Trophoblast cell (in vitro differentiated cells and primary cell): ENCODE results near the gene SLC30A7.

Experiments used
- DNase-seq, 2 donors: peaks; one replicate each; pipeline ENCODE4 v3.0.0-alpha.2; 2016
- H2AFZ ChIP-seq: 2 replicates; pipeline ENCODE4 v1.6.1; 2013; ENCODE audit warnings: low read length, moderate library complexity, mild to moderate bottlenecking; ENCODE audit not compliant: insufficient read depth, poor library complexity
- H2AK5ac ChIP-seq: 2 replicates; pipeline ENCODE4 v1.6.1; 2013; ENCODE audit warnings: mild to moderate bottlenecking, low read length
- H2BK120ac ChIP-seq: 2 replicates; pipeline ENCODE4 v1.6.1; 2013; ENCODE audit warnings: low read length, mild to moderate bottlenecking, moderate library complexity; ENCODE audit not compliant: insufficient read depth, poor library complexity
- H2BK12ac ChIP-seq: 2 replicates; pipeline ENCODE4 v1.6.1; 2013; ENCODE audit warnings: mild to moderate bottlenecking, low read length, moderate library complexity
- H2BK5ac ChIP-seq: 2 replicates; pipeline ENCODE4 v1.6.1; 2013; ENCODE audit warnings: low read length, low read depth, moderate library complexity, mild to moderate bottlenecking; ENCODE audit not compliant: poor library complexity
- H3K14ac ChIP-seq: 2 replicates; pipeline ENCODE4 v1.6.1; 2013; ENCODE audit warnings: mild to moderate bottlenecking, low read length
- H3K18ac ChIP-seq: 2 replicates; pipeline ENCODE4 v1.6.1; 2013; ENCODE audit warnings: mild to moderate bottlenecking, low read length
- H3K23ac ChIP-seq: 2 replicates; pipeline ENCODE4 v1.6.1; 2013; ENCODE audit warnings: low read length
- H3K27ac ChIP-seq: 2 replicates; pipeline ENCODE4 v1.5.1; 2013; ENCODE audit warnings: low read depth, mild to moderate bottlenecking, inconsistent platforms, low read length, moderate library complexity
- H3K27me3 ChIP-seq: 2 replicates; pipeline ENCODE4 v1.6.1; 2013; ENCODE audit warnings: inconsistent platforms, mild to moderate bottlenecking, low read length, moderate library complexity; ENCODE audit not compliant: insufficient read depth
- H3K36me3 ChIP-seq, 2 experiments: 1 replicate in 1 of 2; 2 replicates in 1 of 2; pipeline ENCODE4 v1.6.1; 2013; ENCODE audit warnings: low read length in 2 of 2, mild to moderate bottlenecking in 2 of 2, moderate library complexity in 1 of 2; ENCODE audit not compliant: insufficient read depth in 2 of 2, control insufficient read depth in 1 of 2
- H3K4ac ChIP-seq: 2 replicates; pipeline ENCODE4 v1.6.1; 2013; ENCODE audit warnings: low read depth, mild to moderate bottlenecking, low read length, moderate library complexity
- H3K4me1 ChIP-seq, 2 experiments: 1 replicate in 1 of 2; 2 replicates in 1 of 2; pipeline ENCODE4 v1.6.1; 2013; ENCODE audit warnings: low read length in 2 of 2, mild to moderate bottlenecking in 2 of 2, moderate library complexity in 1 of 2; ENCODE audit not compliant: insufficient read depth in 2 of 2, control insufficient read depth in 1 of 2
- H3K4me2 ChIP-seq: 2 replicates; pipeline ENCODE4 v1.6.1; 2013; ENCODE audit warnings: inconsistent platforms, mild to moderate bottlenecking, low read length, moderate library complexity
- H3K4me3 ChIP-seq: 2 replicates; pipeline ENCODE4 v1.5.1; 2013; ENCODE audit warnings: mild to moderate bottlenecking, low read depth, low read length, inconsistent platforms
- H3K79me1 ChIP-seq: one replicate; pipeline ENCODE4 v1.6.1; 2013; ENCODE audit warnings: low read length
- H3K79me2 ChIP-seq: 2 replicates; pipeline ENCODE4 v1.6.1; 2013; ENCODE audit warnings: low read length, mild to moderate bottlenecking; ENCODE audit not compliant: control insufficient read depth, insufficient read depth, poor library complexity
- H3K9ac ChIP-seq: 2 replicates; pipeline ENCODE4 v1.6.1; 2013; ENCODE audit warnings: mild to moderate bottlenecking, low read length
- H3K9me3 ChIP-seq: 2 replicates; pipeline ENCODE4 v1.6.1; 2013; ENCODE audit warnings: low read depth, mild to moderate bottlenecking, control low read depth, inconsistent platforms, low read length; ENCODE audit not compliant: insufficient read depth
- H4K12ac ChIP-seq: 2 replicates; pipeline ENCODE4 v1.6.1; 2013; ENCODE audit warnings: low read depth, mild to moderate bottlenecking, low read length, moderate library complexity
- H4K8ac ChIP-seq: 2 replicates; pipeline ENCODE4 v1.6.1; 2013; ENCODE audit warnings: low read depth, mild to moderate bottlenecking, low read length, moderate library complexity
- H4K91ac ChIP-seq: one replicate; pipeline ENCODE4 v1.6.1; 2013; ENCODE audit warnings: low read depth, mild to moderate bottlenecking, low read length, moderate library complexity
- WGBS: extraction: QIAGEN DNeasy Blood & Tissue Kit; methylation state at CpG from one replicate; pipeline ENCODE4 v1.1.7; 2013; ENCODE audit warnings: missing lambda C conversion rate; ENCODE audit not compliant: insufficient read length, insufficient coverage; ENCODE audit errors: extremely low coverage; 5-methylcytosine and 5-hydroxymethylcytosine counted together

Gene SLC30A7

DNA sequence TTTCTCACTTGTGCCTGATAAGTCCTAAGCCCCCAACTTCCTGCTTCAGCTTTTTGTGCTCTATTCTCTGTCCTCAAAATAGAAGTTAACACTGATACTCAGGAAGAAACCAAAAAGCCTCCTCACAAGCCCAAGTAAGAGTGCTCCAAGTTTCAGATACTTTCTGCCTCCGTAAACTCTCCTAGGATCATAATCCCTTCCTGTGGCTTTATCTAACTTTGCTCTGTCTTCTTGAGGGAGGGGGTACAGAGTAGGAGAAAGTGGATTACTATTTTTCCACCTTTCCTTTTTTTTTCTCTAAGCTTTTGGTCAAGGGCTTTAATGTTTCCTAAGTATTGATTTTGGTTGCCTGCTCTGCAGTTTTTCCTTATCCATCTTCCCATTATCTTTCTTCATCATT is 75.1 kb downstream of the SLC30A7 start:
- Histone ChIP-seq H3K79me1 (no peaks in the 10 kb centered on the region), H2BK12ac (no peak overlapping the region), H4K12ac (no peak overlapping the region), H2BK5ac (no peak overlapping the region), H3K4me1 (no peaks in the 10 kb centered on the region), H3K27me3 (no peaks in the 10 kb centered on the region), H3K4me3 (no peak overlapping the region), H3K9me3 (no peaks in the 10 kb centered on the region), H3K9ac (no peak overlapping the region), H3K36me3 (peaks cover 5 to 7% of the 10 kb centered on the region in 2 experiments), H3K14ac (no peak overlapping the region), H4K91ac (no peak overlapping the region), H3K18ac (no peak overlapping the region), H3K4ac (no peak overlapping the region), H3K4me2 (no peak overlapping the region), H2AK5ac (no peak overlapping the region), H2BK120ac (no peak overlapping the region), H3K23ac (no peak overlapping the region), H2AFZ (no peak overlapping the region), H3K79me2 (no peaks in the 10 kb centered on the region), H3K27ac (no peak overlapping the region), H4K8ac (no peak overlapping the region)
- DNase-seq, result no peak
- no CpG with 5 or more reads among the region's 1 CpG for WGBS

DNA sequence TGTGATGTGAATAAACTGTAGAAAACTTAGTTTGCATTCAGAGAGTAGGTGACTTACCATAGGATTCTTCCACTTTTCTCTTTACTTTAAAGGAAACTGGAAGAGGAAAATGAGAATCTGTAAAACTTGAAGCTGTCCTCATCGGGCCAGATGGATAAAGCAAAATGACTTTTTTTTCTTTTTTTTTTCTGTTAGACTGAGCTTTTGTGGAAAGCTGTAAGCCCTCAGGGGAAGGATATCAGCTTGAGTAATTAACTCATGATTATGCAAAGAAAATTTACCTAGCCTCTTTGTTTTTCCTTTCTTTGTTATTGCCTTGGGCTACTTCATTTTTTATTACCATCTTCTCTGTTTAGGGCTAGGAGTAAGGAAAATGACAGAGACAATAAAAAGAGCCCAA is 76.3 kb downstream of the SLC30A7 start:
- no peak overlapping the region for H4K12ac ChIP-seq
- H2BK5ac ChIP-seq, result no peak overlapping the region
- no peak overlapping the region for H3K18ac ChIP-seq
- H3K9me3 ChIP-seq, result no peaks in the 10 kb centered on the region
- peaks cover 1 to 2% of the 10 kb centered on the region in 2 experiments for H3K36me3 ChIP-seq
- H3K27me3 ChIP-seq, result no peaks in the 10 kb centered on the region
- no peak overlapping the region for H2BK120ac ChIP-seq
- no peak overlapping the region for H2AFZ ChIP-seq
- no peaks in the 10 kb centered on the region for H3K4me1 ChIP-seq
- DNase-seq, result no peak
- H3K4me3 ChIP-seq, result no peak overlapping the region
- no peak overlapping the region for H4K8ac ChIP-seq
- H4K91ac ChIP-seq, result no peak overlapping the region
- no peak overlapping the region for H3K27ac ChIP-seq
- H2BK12ac ChIP-seq, result no peak overlapping the region
- WGBS, result no CpG with 5 or more reads among the region's 1 CpG
- no peaks in the 10 kb centered on the region for H3K79me1 ChIP-seq
- no peak overlapping the region for H3K4me2 ChIP-seq
- no peak overlapping the region for H3K4ac ChIP-seq
- no peaks in the 10 kb centered on the region for H3K79me2 ChIP-seq
- H2AK5ac ChIP-seq, result no peak overlapping the region
- no peak overlapping the region for H3K9ac ChIP-seq
- no peak overlapping the region for H3K23ac ChIP-seq
- no peak overlapping the region for H3K14ac ChIP-seq

DNA sequence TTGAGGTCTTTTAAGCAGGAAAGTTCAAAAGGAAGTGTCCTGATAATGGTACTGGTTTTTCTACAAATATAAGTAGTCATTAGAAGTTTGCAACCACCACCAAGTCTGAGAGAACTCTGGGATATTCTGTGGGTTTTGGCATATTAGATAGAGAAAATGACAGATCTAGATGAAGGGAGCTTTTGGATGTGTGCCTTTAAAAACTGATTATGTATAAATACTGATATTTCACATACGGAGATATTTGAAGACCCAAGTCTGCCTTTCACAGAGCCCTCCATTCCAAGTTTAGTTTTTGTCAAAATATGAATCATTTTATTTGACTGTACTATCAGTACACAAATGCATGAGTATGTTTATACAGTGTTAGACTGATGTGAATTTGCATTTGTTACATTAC is 81.0 kb downstream of the SLC30A7 start:
- H2BK12ac ChIP-seq, result no peak overlapping the region
- H3K18ac ChIP-seq, result no peak overlapping the region
- no CpG with 5 or more reads among the region's 1 CpG for WGBS
- H3K23ac ChIP-seq, result no peak overlapping the region
- H2BK120ac ChIP-seq, result no peak overlapping the region
- no peak overlapping the region for H2AFZ ChIP-seq
- no peaks in the 10 kb centered on the region for H3K79me2 ChIP-seq
- no peak overlapping the region for H4K12ac ChIP-seq
- H4K91ac ChIP-seq, result no peak overlapping the region
- DNase-seq, result no peak
- H3K79me1 ChIP-seq, result no peaks in the 10 kb centered on the region
- H3K14ac ChIP-seq, result no peak overlapping the region
- H3K36me3 ChIP-seq, result no peaks in the 10 kb centered on the region
- no peak overlapping the region for H2AK5ac ChIP-seq
- no peak overlapping the region for H3K27ac ChIP-seq
- no peaks in the 10 kb centered on the region for H3K27me3 ChIP-seq
- H3K4ac ChIP-seq, result no peak overlapping the region
- no peak overlapping the region for H3K4me3 ChIP-seq
- no peak overlapping the region for H3K9ac ChIP-seq
- H3K9me3 ChIP-seq, result no peaks in the 10 kb centered on the region
- H3K4me2 ChIP-seq, result no peak overlapping the region
- no peak overlapping the region for H4K8ac ChIP-seq
- no peaks in the 10 kb centered on the region for H3K4me1 ChIP-seq
- H2BK5ac ChIP-seq, result no peak overlapping the region

DNA sequence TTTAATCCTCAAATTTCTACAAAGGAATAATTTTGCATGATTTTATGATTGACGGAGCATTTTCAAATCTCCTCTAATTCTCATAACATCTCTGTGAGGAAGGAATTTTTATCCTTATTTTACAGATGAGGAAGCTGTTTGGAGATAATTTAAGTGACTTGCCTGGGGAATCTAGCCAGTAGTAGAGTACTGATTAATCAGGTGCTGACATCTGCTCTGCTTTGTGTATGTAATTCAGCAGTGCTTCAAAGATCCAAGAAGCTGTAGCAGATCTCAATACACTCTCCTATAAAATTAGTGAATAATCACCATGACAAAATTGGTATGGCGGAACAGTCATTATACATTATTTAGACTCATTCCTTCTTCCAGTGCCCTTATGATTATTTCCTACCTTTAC is 83.7 kb downstream of the SLC30A7 start:
- Histone ChIP-seq H3K4me2 (no peak overlapping the region), H3K79me1 (no peaks in the 10 kb centered on the region), H2BK12ac (no peak overlapping the region), H2BK5ac (no peak overlapping the region), H3K4me1 (peaks cover 2 to 3% of the 10 kb centered on the region in 2 experiments), H2AFZ (no peak overlapping the region), H3K36me3 (no peaks in the 10 kb centered on the region), H3K4me3 (no peak overlapping the region), H3K4ac (no peak overlapping the region), H3K23ac (no peak overlapping the region), H3K27me3 (no peaks in the 10 kb centered on the region), H3K18ac (no peak overlapping the region), H2AK5ac (no peak overlapping the region), H4K12ac (no peak overlapping the region), H3K27ac (no peak overlapping the region), H3K79me2 (no peaks in the 10 kb centered on the region), H3K9me3 (no peaks in the 10 kb centered on the region), H2BK120ac (no peak overlapping the region), H4K8ac (no peak overlapping the region), H3K9ac (no peak overlapping the region), H3K14ac (no peak overlapping the region), H4K91ac (no peak overlapping the region)
- no peak for DNase-seq
- no CpG with 5 or more reads among the region's 2 CpGs for WGBS
